ENCODE results near the gene HBZ.

DNA sequence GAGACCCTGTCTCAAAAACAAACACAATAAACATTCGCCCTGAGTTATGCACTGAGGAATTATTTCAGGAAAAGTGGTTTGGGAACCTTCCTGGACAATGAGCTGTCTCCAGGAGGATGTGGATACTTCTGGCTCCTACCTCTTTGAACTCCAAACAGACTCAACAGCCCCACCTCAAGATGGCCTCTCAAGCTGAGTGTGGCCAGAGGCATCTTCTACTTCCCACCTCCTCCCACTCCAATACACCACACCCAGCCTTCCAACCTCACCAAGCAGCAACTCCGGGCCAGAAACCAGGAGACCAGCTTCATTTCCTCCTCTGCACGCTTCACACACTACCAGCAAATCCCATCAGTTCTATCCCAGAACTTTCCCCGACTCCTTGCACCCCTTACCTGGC, 39.4 kb downstream of the HBZ start:
- TF ChIP-seq, protein P1, sequence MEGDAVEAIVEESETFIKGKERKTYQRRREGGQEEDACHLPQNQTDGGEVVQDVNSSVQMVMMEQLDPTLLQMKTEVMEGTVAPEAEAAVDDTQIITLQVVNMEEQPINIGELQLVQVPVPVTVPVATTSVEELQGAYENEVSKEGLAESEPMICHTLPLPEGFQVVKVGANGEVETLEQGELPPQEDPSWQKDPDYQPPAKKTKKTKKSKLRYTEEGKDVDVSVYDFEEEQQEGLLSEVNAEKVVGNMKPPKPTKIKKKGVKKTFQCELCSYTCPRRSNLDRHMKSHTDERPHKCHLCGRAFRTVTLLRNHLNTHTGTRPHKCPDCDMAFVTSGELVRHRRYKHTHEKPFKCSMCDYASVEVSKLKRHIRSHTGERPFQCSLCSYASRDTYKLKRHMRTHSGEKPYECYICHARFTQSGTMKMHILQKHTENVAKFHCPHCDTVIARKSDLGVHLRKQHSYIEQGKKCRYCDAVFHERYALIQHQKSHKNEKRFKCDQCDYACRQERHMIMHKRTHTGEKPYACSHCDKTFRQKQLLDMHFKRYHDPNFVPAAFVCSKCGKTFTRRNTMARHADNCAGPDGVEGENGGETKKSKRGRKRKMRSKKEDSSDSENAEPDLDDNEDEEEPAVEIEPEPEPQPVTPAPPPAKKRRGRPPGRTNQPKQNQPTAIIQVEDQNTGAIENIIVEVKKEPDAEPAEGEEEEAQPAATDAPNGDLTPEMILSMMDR (IDR thresholded peaks at IDR 0.05; ENCODE audit: control extremely low read depth in 1 of 3, insufficient read depth in 1 of 3, low read depth in 1 of 3, low read length in 3 of 3), result no peak
- TF ChIP-seq POU5F1 (IDR thresholded peaks at IDR 0.05; ENCODE audit: low read depth, low read length), result no peak
- TF ChIP-seq POLR2A (IDR thresholded peaks at IDR 0.05; ENCODE audit: control extremely low read depth in 1 of 2, low read depth in 2 of 2, low read length in 2 of 2), result no peak
- no peak for TF ChIP-seq ASH2L (IDR thresholded peaks at IDR 0.05; ENCODE audit: low read length)
- TF ChIP-seq SP1 (IDR thresholded peaks at IDR 0.05; ENCODE audit: low read depth, low read length), result no peak
- TF ChIP-seq CBX8 (IDR thresholded peaks at IDR 0.05; ENCODE audit: borderline replicate concordance, low read depth, low read length), result no peak
- TF ChIP-seq FOSL1 (IDR thresholded peaks at IDR 0.05; ENCODE audit: insufficient read depth, low read depth, low read length), result no peak
- no peak for TF ChIP-seq TBP (IDR thresholded peaks at IDR 0.05; ENCODE audit: low read depth, low read length)
- TF ChIP-seq PHF8 (conservative IDR thresholded peaks at IDR 0.05; ENCODE audit: low read depth, low read length), result no peak
- TF ChIP-seq RAD21 (IDR thresholded peaks at IDR 0.05 in 1 of 2, conservative IDR thresholded peaks at IDR 0.05 in 1 of 2; ENCODE audit: low read depth in 2 of 2, low read length in 2 of 2), result no peak
- TF ChIP-seq EP300 (IDR thresholded peaks at IDR 0.05; ENCODE audit: borderline replicate concordance in 1 of 2, low read depth in 2 of 2, low read length in 2 of 2), result no peak
- TF ChIP-seq SIN3A (conservative IDR thresholded peaks at IDR 0.05 in 1 of 2, IDR thresholded peaks at IDR 0.05 in 1 of 2; ENCODE audit: low read depth in 1 of 2, low read length in 2 of 2), result no peak
- TF ChIP-seq, protein P2, sequence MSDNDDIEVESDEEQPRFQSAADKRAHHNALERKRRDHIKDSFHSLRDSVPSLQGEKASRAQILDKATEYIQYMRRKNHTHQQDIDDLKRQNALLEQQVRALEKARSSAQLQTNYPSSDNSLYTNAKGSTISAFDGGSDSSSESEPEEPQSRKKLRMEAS (IDR thresholded peaks at IDR 0.05), result no peak
